Cardiac muscle cell (in vitro differentiated cells and primary cell): ENCODE results near the gene SOBP. TPM values are rescaled to one million over a fixed set of nuclear protein-coding genes. Genes with fewer than 3 reads are reported as not detected.

Experiments
- DNase-seq, 2 donors: peaks; one replicate each; pipeline versions ENCODE4 v3.0.0 to v3.0.0-alpha.2; 2010 to 2017; ENCODE audit warnings: low read depth in 1 of 2, low spot score in 1 of 2
- H3K27ac ChIP-seq: fragments of 200-600 bp; sonication (generic); 2 replicates; pipeline ENCODE4 v1.5.1; 2016
- H3K27me3 ChIP-seq: fragments of 200-600 bp; sonication (generic); 2 replicates; pipeline ENCODE4 v1.6.0; 2016; ENCODE audit warnings: control low read depth
- H3K36me3 ChIP-seq: fragments of 200-600 bp; sonication (generic); 2 replicates; pipeline ENCODE4 v1.5.1; 2016; ENCODE audit warnings: control low read depth
- H3K4me1 ChIP-seq: fragments of 200-600 bp; sonication (generic); 2 replicates; pipeline ENCODE4 v1.8.1; 2017; ENCODE audit warnings: low read depth, mild to moderate bottlenecking, mixed run types
- H3K4me3 ChIP-seq: fragments of 200-600 bp; sonication (generic); 2 replicates; pipeline ENCODE4 v1.5.1; 2016; ENCODE audit warnings: mild to moderate bottlenecking
- H3K9me3 ChIP-seq: fragments of 200-600 bp; sonication (generic); 2 replicates; pipeline ENCODE4 v1.5.1; 2017; ENCODE audit warnings: low read depth, mild to moderate bottlenecking, control low read depth
- CTCF ChIP-seq: IDR thresholded peaks from 2 replicates; pipeline ENCODE4 v1.5.1; 2012; ENCODE audit warnings: low read depth, mild to moderate bottlenecking, low read length
- polyA plus RNA-seq: library from polyadenylated mRNA; unstranded; fragments of >200 nt; fragmentation: Nextera tagmentation; extraction: Ambion mirVana; gene quantifications from 2 replicates; pipeline ENCODE4 v1.2.1, GENCODE V29; 2016
- total RNA-seq: library from RNA; depleted of rRNA; stranded (reverse); fragments of >200 nt; gene quantifications from 2 replicates; pipeline ENCODE4 v1.2.3, GENCODE V29; 2016

The SOBP gene
- total and polyA plus RNA-seq, 2 experiments from 2014 or later = 27.5 to 30.8 TPM

GRCh38 chr6:107584726-107585125, 94.8 kb downstream of the SOBP start:
- no peaks in the 10 kb centered on the region for H3K27me3 ChIP-seq
- no peak for DNase-seq
- no peak overlapping the region for H3K27ac ChIP-seq
- H3K4me1 ChIP-seq = peaks cover 21% of the 10 kb centered on the region
- TF ChIP-seq CTCF = no peak
- H3K36me3 ChIP-seq = no peaks in the 10 kb centered on the region
- no peak overlapping the region for H3K4me3 ChIP-seq
- no peaks in the 10 kb centered on the region for H3K9me3 ChIP-seq

GRCh38 chr6:107585815-107586435, 96.0 kb downstream of the SOBP start:
- Histone ChIP-seq H3K27me3 (no peaks in the 10 kb centered on the region), H3K4me3 (no peak overlapping the region), H3K9me3 (no peaks in the 10 kb centered on the region), H3K36me3 (no peaks in the 10 kb centered on the region), H3K4me1 (peaks cover 30% of the 10 kb centered on the region), H3K27ac (no peak overlapping the region)
- no peak for TF ChIP-seq CTCF
- peak in 1 of 2 donors; percentile 22 for DNase-seq

GRCh38 chr6:107587451-107587850, 97.5 kb downstream of the SOBP start:
- H3K4me3 ChIP-seq = no peak overlapping the region
- no peaks in the 10 kb centered on the region for H3K27me3 ChIP-seq
- no peaks in the 10 kb centered on the region for H3K36me3 ChIP-seq
- H3K4me1 ChIP-seq = peaks cover 25% of the 10 kb centered on the region
- DNase-seq = no peak
- no peak overlapping the region for H3K27ac ChIP-seq
- no peaks in the 10 kb centered on the region for H3K9me3 ChIP-seq
- no peak for TF ChIP-seq CTCF

- DNase-seq = no peak
- Histone ChIP-seq H3K36me3 (no peaks in the 10 kb centered on the region), H3K9me3 (no peaks in the 10 kb centered on the region), H3K4me3 (no peak overlapping the region), H3K27me3 (no peaks in the 10 kb centered on the region), H3K4me1 (peaks cover 25% of the 10 kb centered on the region), H3K27ac (no peak overlapping the region)
- TF ChIP-seq CTCF = no peak
Observed at GRCh38 chr6:107589199-107589598, 99.3 kb downstream of the SOBP start.

GRCh38 chr6:107589934-107590333, 100.0 kb downstream of the SOBP start:
- H3K27me3 ChIP-seq = no peaks in the 10 kb centered on the region
- no peaks in the 10 kb centered on the region for H3K9me3 ChIP-seq
- TF ChIP-seq CTCF = no peak
- H3K4me3 ChIP-seq = no peak overlapping the region
- peaks cover 25% of the 10 kb centered on the region for H3K4me1 ChIP-seq
- H3K36me3 ChIP-seq = no peaks in the 10 kb centered on the region
- no peak for DNase-seq
- H3K27ac ChIP-seq = no peak overlapping the region
